Left ventricle myocardium inferior (tissue), 1 donor: ENCODE data around the gene VIPAS39. TPM values are rescaled to one million over a fixed set of nuclear protein-coding genes. Genes with fewer than 3 reads are reported as not detected.
A peak's percentile ranks its signal among the peaks of the same experiment; 100 is the strongest.

Experiments used
- DNase-seq: peaks from one replicate; pipeline ENCODE4 v3.0.0-alpha.2; 2020
- H3K27ac ChIP-seq: fragments of 200-600 bp; replicated peaks from 2 replicates; pipeline ENCODE4 v1.8.0; 2021
- H3K27me3 ChIP-seq: fragments of 200-600 bp; 2 replicates; pipeline ENCODE4 v1.8.0; 2021; ENCODE audit warnings: low read depth
- H3K36me3 ChIP-seq: fragments of 200-600 bp; 2 replicates; pipeline ENCODE4 v1.8.0; 2021
- H3K4me1 ChIP-seq: fragments of 200-600 bp; 2 replicates; pipeline ENCODE4 v1.8.0; 2021
- H3K4me3 ChIP-seq: fragments of 200-600 bp; 2 replicates; pipeline ENCODE4 v1.8.0; 2021; ENCODE audit warnings: mild to moderate bottlenecking, moderate library complexity
- H3K9me3 ChIP-seq: fragments of 200-600 bp; replicated peaks from 2 replicates; pipeline ENCODE4 v1.8.0; 2021
- intact Hi-C: fragments of 100-400 bp; cut with micrococcal nuclease; formaldehyde crosslinking; loops from one replicate; pipeline ENCODE4 v1.11.0; 2022
- total RNA-seq: library from RNA; stranded (reverse); fragmentation: NEBNext Ultra II Directional; extraction: Animal tissue kit (Norgen Biotek cat#: 25700); gene quantifications from one replicate; pipeline ENCODE4 v1.2.1, GENCODE V29; 2021
- TF ChIP-seq, protein P1 (sequence below): fragments of 200-600 bp; IDR thresholded peaks from 2 replicates; pipeline ENCODE4 v1.8.0; 2021; ENCODE audit warnings: antibody characterized with exemption, mild to moderate bottlenecking, borderline replicate concordance
- donor health status: DM: no; HTN: yes; CAD: no; lungs with severe emphysema.

VIPAS39 gene
- total RNA-seq, 1 donor from 2014 or later = 14.9 TPM

DNA sequence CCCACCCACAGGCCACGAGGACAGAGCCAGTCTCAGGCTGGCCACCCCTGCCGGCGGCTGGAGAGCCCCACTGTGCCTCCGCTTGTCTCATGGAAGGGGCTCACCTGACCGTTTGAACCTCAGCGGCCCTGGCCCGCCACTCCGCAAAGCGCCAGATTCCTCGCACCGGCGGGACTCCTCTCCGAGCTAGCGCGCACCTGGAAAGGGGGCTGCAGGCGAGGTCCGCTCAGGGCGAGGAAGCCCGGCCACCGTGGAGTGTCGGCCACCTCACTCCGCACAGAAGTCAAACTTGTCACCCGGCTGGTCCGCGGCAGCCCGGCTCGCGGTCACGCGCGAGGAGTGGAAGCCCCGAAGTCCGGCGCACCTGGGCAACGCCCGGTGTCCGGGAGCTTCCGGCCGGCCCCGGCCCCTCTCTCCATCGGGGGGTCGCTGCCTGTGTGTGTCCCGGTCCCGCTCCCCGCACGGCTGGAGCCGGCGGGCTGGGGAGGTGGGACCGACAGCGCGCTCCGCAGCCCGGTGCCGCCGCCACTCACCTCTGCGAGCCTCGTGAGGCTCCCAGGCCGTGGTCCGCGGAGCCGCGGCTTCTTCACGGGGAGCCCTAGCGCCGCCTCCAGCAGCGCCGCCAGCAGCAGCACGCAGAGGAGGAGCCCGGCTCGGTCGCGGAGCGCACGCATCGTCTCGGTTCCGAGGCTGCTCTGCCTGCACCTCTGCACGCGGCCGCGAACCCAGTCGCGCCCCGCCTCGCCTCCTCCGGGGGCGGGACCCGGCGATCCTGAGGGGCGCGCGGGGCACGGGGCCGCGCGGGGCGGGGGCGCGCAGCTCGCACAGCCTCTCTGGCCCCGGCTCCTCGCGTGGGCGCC lies 40.9 kb upstream of the VIPAS39 start, which contains the start of gene ISM2:
Gene ISM2, minus strand, starts transcription at position 697 of the 860 bp plus-strand sequence. Its CDS starts 23 bp downstream, at position 674.
- intact Hi-C loops = no loop called here
- peak within 1 kb of the TSS; percentile 69 for H3K4me3 ChIP-seq
- H3K9me3 ChIP-seq = peaks cover 5% of the 10 kb centered on the region
- peaks cover 2% of the 10 kb centered on the region for H3K36me3 ChIP-seq
- no peak within 1 kb of the TSS for H3K27ac ChIP-seq
- TF ChIP-seq, protein P1, sequence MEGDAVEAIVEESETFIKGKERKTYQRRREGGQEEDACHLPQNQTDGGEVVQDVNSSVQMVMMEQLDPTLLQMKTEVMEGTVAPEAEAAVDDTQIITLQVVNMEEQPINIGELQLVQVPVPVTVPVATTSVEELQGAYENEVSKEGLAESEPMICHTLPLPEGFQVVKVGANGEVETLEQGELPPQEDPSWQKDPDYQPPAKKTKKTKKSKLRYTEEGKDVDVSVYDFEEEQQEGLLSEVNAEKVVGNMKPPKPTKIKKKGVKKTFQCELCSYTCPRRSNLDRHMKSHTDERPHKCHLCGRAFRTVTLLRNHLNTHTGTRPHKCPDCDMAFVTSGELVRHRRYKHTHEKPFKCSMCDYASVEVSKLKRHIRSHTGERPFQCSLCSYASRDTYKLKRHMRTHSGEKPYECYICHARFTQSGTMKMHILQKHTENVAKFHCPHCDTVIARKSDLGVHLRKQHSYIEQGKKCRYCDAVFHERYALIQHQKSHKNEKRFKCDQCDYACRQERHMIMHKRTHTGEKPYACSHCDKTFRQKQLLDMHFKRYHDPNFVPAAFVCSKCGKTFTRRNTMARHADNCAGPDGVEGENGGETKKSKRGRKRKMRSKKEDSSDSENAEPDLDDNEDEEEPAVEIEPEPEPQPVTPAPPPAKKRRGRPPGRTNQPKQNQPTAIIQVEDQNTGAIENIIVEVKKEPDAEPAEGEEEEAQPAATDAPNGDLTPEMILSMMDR = no peak
- peaks cover 17% of the 10 kb centered on the region for H3K4me1 ChIP-seq
- peak; percentile 23 for DNase-seq
- peaks cover 49% of the 10 kb centered on the region for H3K27me3 ChIP-seq

DNA sequence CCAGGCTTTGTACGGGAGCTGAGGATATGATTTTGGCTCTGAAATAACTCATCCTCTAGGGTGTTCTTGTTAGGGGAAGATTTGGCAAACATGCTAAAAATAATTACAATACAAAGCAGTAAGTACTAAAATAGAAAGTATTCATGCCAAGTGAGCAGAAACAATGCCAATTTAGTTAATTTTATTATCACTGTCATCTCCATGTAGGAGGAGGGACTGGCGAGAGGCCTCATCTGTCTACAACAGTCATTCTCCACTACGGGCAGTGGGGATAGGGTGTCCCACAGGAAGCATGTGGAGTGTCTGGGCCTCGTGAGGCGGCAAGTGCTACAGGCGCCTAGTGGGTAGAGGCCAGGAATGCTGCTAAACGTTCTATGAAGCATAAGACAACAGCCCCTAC lies 37.9 kb upstream of the VIPAS39 start:
- intact Hi-C loops = no loop called here
- Histone ChIP-seq H3K27me3 (peaks cover 35% of the 10 kb centered on the region), H3K4me1 (peaks cover 17% of the 10 kb centered on the region), H3K27ac (no peak overlapping the region), H3K4me3 (no peak overlapping the region), H3K36me3 (no peaks in the 10 kb centered on the region), H3K9me3 (no peaks in the 10 kb centered on the region)
- DNase-seq = no peak
- TF ChIP-seq, protein P1 = no peak

DNA sequence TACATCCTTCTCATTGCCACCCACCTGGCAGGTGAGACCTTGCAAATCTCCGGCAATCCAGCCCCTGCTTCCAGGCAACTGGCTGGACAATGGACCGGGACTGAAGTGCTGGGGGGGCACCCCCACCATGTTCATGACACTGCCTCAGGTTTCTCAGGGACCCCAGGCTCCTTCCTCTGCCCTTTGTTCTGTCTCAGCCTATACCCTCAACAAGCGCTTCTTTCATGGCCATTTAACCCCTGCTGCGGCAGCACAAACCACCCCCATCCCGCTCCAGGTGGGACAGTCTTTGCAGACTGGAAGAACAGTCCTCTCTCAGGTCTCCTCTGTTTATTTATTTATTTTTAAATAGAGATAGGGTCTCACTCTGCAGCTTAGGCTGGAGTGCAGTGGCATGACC lies 33.7 kb upstream of the VIPAS39 start:
- H3K27ac ChIP-seq = no peak overlapping the region
- H3K36me3 ChIP-seq = no peaks in the 10 kb centered on the region
- intact Hi-C loops = no loop called here
- H3K4me3 ChIP-seq = no peak overlapping the region
- no peaks in the 10 kb centered on the region for H3K4me1 ChIP-seq
- H3K27me3 ChIP-seq = no peaks in the 10 kb centered on the region
- no peak for DNase-seq
- TF ChIP-seq, protein P1 = no peak
- no peaks in the 10 kb centered on the region for H3K9me3 ChIP-seq

DNA sequence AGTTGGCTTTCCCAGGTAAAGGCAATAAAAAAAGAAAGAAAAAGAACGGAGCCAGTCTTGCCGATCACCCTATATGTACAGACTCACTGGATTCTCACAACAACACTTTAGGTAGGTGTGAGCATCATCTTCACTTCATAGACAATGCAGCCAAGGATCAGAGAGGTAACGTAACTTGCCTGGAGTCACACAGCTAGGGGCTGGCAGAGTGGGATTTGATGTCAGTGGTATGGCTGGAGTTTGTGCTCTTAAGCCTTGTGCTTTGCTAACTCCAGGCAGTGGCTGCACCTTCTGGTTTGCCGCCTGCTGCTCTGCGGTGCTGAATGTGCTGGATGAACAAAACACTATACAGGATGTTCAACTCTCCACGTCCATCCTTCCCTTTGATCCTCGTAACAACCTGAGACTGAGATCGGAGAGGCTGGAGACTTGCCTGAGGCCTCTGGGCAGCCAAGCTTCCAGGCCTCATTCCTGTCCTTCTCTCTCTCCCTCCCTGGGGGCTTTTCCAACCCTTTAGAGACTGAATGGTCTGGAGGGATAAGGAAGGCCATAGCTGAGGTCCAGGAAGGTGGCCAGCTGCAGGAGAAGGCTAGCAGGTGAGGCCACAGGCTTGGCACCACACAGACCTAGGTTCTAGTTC lies 33.1 kb upstream of the VIPAS39 start:
- Histone ChIP-seq H3K27me3 (no peaks in the 10 kb centered on the region), H3K9me3 (no peaks in the 10 kb centered on the region), H3K4me1 (no peaks in the 10 kb centered on the region), H3K36me3 (no peaks in the 10 kb centered on the region), H3K27ac (no peak overlapping the region), H3K4me3 (no peak overlapping the region)
- DNase-seq = no peak
- TF ChIP-seq, protein P1 = no peak
- intact Hi-C loops = no loop called here

DNA sequence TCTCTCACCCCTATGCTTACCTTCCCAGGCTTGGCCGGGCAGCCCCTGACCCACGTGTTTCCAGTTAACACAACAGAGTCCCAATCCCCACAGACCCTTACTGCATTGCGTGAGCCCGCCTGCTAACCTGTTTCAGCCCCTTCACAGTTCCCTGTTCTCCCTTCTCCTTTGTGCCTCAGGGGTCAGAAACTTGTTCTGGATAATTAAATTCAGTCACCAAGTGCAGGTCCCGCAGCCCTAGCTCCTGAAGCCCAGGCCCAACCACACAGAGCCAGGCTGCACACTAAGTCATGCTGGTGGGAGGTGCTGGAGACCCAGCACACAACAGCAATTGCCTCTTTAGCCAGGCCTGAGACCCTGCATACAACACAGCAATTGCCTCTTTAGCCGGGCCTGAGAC lies 31.6 kb upstream of the VIPAS39 start:
- no peaks in the 10 kb centered on the region for H3K9me3 ChIP-seq
- DNase-seq = no peak
- H3K27me3 ChIP-seq = no peaks in the 10 kb centered on the region
- H3K4me1 ChIP-seq = no peaks in the 10 kb centered on the region
- TF ChIP-seq, protein P1 = no peak
- H3K4me3 ChIP-seq = no peak overlapping the region
- H3K36me3 ChIP-seq = no peaks in the 10 kb centered on the region
- no peak overlapping the region for H3K27ac ChIP-seq
- intact Hi-C loops = no loop called here
